Memory B cell (primary cell): ENCODE results near the gene PTPN11.
"Not testable (repeated sequence)": the region's sequence is repeated elsewhere in the genome, so short reads cannot be mapped to it uniquely, and the experiment has no call there.

ENCODE experiments used
- ATAC-seq: fragments of 150-1000 bp; cut with Tn5 transposase; 2 replicates; pipeline ENCODE4 v1.10.0; 2021; ENCODE audit warnings: low read depth, mild to moderate bottlenecking, moderate library complexity
- DNase-seq, 2 donors: peaks; one replicate each; pipeline ENCODE4 v3.0.0; 2022; ENCODE audit warnings: low spot score in 2 of 2
- H3K27ac Mint-ChIP-seq: one replicate; pipeline ENCODE4 v1.8.0; 2022; ENCODE audit warnings: mild to moderate bottlenecking, moderate library complexity, mixed read lengths
- H3K27me3 Mint-ChIP-seq: one replicate; pipeline ENCODE4 v1.8.0; 2022; ENCODE audit warnings: mixed read lengths
- H3K36me3 Mint-ChIP-seq: one replicate; pipeline ENCODE4 v1.8.0; 2022; ENCODE audit warnings: mild to moderate bottlenecking, mixed read lengths
- H3K4me1 Mint-ChIP-seq: one replicate; pipeline ENCODE4 v1.8.0; 2022; ENCODE audit warnings: mixed read lengths
- H3K4me3 Mint-ChIP-seq: one replicate; pipeline ENCODE4 v1.8.0; 2022; ENCODE audit warnings: mild to moderate bottlenecking, moderate library complexity, mixed read lengths
- H3K9me3 Mint-ChIP-seq: one replicate; pipeline ENCODE4 v1.8.0; 2022; ENCODE audit warnings: mixed read lengths

Gene PTPN11

DNA sequence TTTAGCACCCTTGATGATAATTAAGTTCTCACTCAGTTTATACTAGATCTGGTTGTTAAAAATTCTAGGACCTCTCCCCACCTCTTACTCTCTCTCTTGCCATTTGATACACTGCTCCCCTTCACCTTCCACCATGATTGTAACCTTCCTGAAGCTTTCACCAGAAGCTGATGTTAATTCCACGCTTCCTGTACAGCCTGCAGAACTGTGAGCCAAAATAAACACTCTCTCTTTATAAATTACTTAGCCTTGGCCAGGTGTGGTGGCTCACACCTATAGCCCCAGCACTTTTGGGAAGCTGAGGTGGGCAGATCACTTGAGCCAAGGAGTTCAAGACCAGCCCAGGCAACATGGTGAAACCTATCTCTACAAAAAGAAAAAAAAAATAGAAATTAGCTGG lies 25.4 kb upstream of the PTPN11 start:
- H3K4me3 Mint-ChIP-seq, result no peak overlapping the region
- no peak for ATAC-seq
- H3K9me3 Mint-ChIP-seq, result peaks cover 2% of the 10 kb centered on the region
- no peaks in the 10 kb centered on the region for H3K4me1 Mint-ChIP-seq
- no peak for DNase-seq
- no peak overlapping the region for H3K27ac Mint-ChIP-seq
- peaks cover 2% of the 10 kb centered on the region for H3K27me3 Mint-ChIP-seq
- H3K36me3 Mint-ChIP-seq, result no peaks in the 10 kb centered on the region

DNA sequence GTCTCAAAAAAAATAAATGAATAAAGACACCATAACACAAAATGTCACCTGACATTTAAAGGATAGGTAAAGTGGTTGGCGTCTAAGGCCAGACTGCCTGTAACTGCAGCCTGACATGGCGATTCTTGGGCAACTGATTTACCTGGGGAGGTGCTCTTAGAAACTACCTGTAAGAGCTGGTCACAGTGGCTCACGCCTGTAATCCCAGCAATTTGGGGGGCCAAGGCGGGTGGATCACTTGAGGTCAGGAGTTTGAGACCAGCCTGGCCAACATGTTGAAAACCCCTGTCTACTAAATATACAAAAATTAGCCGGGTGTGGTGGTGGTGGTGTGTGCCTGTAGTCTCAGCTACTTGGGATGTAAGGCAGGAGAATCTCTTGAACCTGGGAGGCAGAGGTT lies 17.7 kb upstream of the PTPN11 start:
- ATAC-seq (no peak), DNase-seq (no peak)
- Mint-ChIP-seq H3K27me3 (no peaks in the 10 kb centered on the region), H3K36me3 (peaks cover 10% of the 10 kb centered on the region), H3K9me3 (no peaks in the 10 kb centered on the region), H3K4me3 (no peak overlapping the region), H3K4me1 (peaks cover 2% of the 10 kb centered on the region), H3K27ac (no peak overlapping the region)

DNA sequence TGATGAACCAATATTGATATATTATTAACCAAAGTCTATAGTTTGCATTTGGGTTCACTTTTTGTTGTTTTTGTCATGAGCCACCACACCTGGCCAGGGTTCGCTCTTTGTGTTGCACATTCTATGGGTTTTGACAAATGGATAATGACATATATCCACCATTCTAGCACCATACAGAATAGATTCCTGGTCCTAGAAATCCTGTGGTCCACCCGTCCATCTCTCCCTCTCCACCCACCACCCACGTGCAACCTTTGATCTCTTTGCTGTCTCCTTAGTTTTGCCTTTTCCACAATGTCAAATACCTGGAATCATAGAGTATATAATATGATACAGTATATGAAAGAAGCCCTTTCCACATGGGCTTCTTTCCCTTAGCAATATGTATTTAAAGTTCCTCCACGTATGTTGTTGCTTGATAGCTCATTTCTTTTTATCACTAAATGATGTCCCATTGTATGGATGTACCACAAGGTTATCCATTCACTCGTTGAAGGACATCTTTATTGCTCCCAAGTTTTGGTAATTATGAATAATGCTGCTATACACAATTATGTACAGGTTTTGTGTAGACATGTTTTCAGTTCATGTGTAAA lies 16.7 kb upstream of the PTPN11 start:
- Mint-ChIP-seq H3K36me3 (peaks cover 11% of the 10 kb centered on the region), H3K4me3 (no peak overlapping the region), H3K27me3 (no peaks in the 10 kb centered on the region), H3K9me3 (no peaks in the 10 kb centered on the region), H3K27ac (no peak overlapping the region), H3K4me1 (peaks cover 2% of the 10 kb centered on the region)
- DNase-seq (no peak), ATAC-seq (no peak)

DNA sequence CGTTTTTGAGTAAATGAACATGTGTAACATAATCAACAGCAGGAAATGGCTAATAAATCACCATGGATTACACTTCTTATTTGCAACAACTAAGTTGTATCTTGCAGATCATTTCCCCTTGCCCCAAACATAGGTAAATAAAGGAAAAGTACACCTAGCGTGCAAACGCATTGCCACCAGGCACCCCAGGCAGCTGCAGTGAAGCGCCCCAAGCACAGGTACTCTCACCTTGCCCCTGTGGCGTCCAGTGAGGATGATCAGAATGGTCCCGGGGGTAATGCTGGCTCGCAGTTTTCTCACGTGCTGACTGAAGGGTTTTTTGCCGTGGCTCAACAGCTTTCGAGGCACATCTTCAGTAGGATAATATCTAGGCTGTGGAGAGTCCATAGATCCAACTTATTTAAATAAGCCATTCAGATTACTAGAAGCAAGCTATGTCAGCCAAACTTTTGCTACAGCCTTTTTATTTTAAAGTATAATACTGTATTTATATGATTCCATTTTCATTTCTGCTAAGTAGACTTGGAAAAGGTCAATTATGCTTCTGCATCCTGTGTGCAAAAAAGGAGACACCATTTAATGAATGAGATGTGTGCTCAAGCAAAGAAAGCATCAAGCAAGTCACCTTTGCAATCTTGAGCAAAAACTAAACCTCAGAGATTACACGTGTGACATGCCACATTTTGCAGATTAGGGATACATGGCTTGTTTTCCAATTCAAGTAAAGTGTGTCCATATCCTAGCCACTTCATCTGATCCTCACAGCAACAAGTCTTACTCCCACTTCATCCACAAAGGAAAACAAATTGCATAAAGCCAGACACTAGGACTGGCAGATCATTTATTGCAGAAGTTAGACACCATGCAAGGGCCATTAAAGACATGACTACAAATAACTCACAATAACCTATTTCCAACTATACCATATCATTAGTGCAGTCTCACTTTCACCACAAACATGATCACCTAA lies 11.9 kb upstream of the PTPN11 start:
- Mint-ChIP-seq H3K27me3 (no peaks in the 10 kb centered on the region), H3K36me3 (peaks cover 23% of the 10 kb centered on the region), H3K27ac (peak overlapping the region; percentile 99), H3K4me3 (peak overlapping the region; percentile 49), H3K9me3 (no peaks in the 10 kb centered on the region), H3K4me1 (peaks cover 23% of the 10 kb centered on the region)
- no peak for ATAC-seq
- no peak for DNase-seq

DNA sequence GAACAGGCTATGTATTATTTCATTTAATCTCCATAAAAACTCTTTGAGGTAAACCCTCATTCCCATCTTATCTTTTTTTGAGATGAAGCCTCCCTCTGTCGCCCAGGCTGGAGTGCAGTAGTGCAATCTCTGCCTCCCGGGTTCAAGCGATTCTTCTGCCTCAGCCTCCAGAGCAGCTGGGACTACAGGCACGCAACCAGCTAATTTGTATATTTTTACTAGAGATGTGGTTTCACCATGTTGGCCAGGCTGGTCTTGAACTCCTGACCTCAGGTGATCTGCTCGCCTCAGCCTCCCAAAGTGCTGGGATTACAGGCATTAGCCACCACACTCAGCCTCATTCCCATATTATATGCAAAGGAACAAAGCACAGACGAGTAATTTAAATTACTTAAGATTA lies 11.1 kb upstream of the PTPN11 start:
- Mint-ChIP-seq H3K4me1 (peaks cover 23% of the 10 kb centered on the region), H3K36me3 (peaks cover 23% of the 10 kb centered on the region), H3K27ac (peak overlapping the region; percentile 99), H3K4me3 (peak overlapping the region; percentile 100)
- not testable (repeated sequence) for H3K9me3 Mint-ChIP-seq, ATAC-seq, DNase-seq, H3K27me3 Mint-ChIP-seq

DNA sequence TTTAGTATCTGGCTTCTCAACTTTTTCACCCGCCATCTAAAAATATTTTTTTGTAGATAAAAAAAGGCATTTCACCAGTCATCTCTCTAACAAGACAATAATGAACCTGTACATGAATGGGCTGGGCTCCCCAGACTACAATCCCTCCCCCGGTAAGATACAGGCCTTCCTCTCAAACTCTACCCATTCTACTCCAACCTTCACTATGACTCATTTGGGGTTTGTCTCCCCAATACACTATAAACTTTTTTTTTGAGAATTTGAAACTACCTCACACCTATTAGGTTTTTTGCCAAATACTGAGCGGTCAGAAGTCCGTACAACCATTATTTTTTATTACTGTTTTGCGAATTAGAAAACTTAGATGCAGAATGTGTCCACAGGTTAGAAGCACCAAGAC lies 10.1 kb upstream of the PTPN11 start:
- peak overlapping the region; percentile 99 for H3K27ac Mint-ChIP-seq
- DNase-seq (no peak), ATAC-seq (peak; percentile 27)
- peaks cover 23% of the 10 kb centered on the region for H3K4me1 Mint-ChIP-seq
- peaks cover 23% of the 10 kb centered on the region for H3K36me3 Mint-ChIP-seq
- H3K9me3 Mint-ChIP-seq, result no peaks in the 10 kb centered on the region
- H3K4me3 Mint-ChIP-seq, result peak overlapping the region; percentile 100
- H3K27me3 Mint-ChIP-seq, result no peaks in the 10 kb centered on the region

DNA sequence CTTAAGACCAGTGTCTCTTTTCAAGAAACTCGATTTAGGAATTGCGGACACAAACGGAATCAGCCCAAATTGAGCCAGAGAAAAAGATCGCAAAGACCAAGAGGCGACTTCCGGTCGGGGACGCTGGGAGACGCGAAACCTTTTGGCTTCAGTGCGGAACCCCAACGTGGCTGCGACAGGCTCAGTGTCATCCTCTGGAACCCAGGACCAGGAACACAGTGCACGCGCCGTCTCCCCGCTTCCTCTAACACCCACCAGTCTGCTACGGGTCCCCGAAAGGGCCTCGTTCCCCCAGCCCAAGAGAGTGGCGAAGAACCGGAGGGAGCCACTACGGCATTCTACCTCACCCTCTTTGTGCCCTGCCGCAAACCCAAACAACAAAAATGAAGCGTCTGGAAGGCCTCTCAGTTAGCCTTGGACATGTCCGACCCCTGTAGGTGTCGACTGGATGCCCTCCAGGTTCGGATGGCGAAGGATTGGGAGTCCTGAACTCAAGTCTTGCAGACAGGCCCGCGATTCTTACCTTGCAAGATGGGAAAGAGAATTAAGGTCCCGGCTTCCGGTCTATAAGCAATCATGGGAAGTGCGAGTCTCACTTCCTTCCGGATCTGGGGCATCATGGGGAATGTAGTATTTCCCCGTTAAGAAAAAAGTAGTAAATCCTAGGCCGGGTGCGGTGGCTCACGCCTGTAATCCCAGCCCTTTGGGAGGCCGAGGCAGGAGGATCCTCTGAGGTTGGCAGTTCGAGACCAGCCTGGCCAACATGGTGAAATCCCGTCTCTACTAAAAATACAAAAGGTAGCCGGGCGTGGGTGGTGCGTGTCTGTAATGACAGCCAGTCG lies 9.5 kb upstream of the PTPN11 start, which contains the start of gene RPL6:
Gene RPL6, minus strand, starts transcription at position 542 of the 842 bp plus-strand sequence. CDS start 949 bp downstream, outside the sequence.
- peak; percentile 93 for ATAC-seq
- H3K9me3 Mint-ChIP-seq, result no peaks in the 10 kb centered on the region
- peaks cover 22% of the 10 kb centered on the region for H3K36me3 Mint-ChIP-seq
- H3K27me3 Mint-ChIP-seq, result no peaks in the 10 kb centered on the region
- H3K4me3 Mint-ChIP-seq, result peak within 1 kb of the TSS; percentile 100
- H3K4me1 Mint-ChIP-seq, result peaks cover 23% of the 10 kb centered on the region
- peak within 1 kb of the TSS; percentile 99 for H3K27ac Mint-ChIP-seq
- peak; percentile 69 to 72 for DNase-seq

DNA sequence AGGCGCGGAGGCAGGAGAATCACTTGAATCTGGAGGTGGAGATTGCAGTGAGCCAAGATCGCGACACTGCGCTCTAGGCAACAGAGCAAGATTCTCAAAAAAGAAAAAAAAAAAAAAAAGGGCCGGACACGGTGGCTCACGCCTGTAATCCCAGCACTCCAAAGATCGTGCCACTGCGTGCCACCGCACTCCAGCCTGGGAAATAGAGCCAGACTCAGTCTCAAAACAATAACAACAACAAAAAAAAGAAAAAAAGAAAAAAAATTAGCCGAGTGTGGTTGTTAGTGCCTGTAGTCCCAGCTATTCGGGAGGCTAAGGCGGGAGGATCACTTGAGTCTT lies 8.9 kb upstream of the PTPN11 start:
- no peak for DNase-seq
- ATAC-seq, result no peak
- H3K27ac Mint-ChIP-seq, result peak overlapping the region; percentile 99
- H3K9me3 Mint-ChIP-seq, result no peaks in the 10 kb centered on the region
- peaks cover 17% of the 10 kb centered on the region for H3K36me3 Mint-ChIP-seq
- peaks cover 21% of the 10 kb centered on the region for H3K4me1 Mint-ChIP-seq
- no peaks in the 10 kb centered on the region for H3K27me3 Mint-ChIP-seq
- peak overlapping the region; percentile 24 for H3K4me3 Mint-ChIP-seq

DNA sequence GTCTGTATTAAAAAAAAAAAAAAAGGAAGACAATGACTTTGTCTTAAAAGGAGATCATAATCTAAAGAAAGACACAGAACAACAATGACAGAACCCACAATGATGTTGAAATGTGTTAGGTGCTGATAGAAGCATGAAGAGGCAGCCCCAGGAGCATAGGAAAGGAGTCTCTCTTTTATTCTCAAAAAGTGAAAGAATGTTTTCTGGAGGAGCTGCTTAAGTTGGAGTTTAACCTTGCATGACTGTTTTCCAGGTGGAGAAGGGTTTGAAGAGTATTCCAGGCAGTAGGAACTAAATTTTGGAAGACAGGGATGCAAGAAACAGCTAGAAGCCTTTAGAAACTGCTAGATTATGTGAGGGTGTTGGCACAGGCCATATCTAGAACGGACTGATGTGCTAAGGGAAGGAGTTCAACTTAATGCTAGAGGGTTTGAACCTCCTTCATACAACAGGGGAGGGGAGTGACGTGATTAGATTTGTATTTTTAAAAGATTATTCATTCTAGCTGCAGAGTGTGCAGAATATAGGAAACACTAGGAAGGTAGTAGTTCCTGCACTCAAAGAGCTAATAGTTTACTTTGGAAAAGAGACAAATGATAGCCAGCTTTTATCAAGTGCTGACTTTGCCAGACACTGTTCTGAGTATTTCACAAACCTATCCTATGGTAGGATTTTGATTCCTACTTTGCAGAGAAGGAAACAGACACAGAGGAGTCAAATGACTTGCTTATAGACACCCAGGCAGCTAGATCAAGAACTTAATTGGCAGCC lies 4.7 kb upstream of the PTPN11 start:
- Mint-ChIP-seq H3K27ac (no peak overlapping the region), H3K4me1 (peaks cover 7% of the 10 kb centered on the region), H3K27me3 (no peaks in the 10 kb centered on the region), H3K9me3 (no peaks in the 10 kb centered on the region), H3K36me3 (peaks cover 2% of the 10 kb centered on the region), H3K4me3 (no peak overlapping the region)
- DNase-seq (no peak), ATAC-seq (no peak)

DNA sequence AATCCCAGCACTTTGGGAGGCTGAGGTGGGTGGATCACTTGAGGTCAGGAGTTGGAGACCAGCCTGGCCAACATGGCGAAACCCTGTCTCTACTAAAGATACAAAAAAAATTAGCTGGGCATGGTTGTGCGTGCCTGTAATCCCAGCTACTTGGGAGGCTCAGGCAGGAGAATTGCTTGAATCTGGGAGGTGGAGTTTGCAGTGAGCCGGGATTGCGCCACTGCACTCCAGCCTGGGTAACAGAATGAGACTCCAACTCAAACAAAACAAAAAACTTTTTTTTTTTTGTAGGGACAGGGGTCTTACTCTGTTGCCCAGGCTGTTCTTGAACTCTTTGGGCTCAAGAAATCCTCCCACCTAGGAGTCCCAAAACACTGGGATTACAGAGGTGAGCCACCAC lies 3.3 kb upstream of the PTPN11 start:
- H3K27me3 Mint-ChIP-seq, H3K4me1 Mint-ChIP-seq, H3K9me3 Mint-ChIP-seq: not testable (repeated sequence)

DNA sequence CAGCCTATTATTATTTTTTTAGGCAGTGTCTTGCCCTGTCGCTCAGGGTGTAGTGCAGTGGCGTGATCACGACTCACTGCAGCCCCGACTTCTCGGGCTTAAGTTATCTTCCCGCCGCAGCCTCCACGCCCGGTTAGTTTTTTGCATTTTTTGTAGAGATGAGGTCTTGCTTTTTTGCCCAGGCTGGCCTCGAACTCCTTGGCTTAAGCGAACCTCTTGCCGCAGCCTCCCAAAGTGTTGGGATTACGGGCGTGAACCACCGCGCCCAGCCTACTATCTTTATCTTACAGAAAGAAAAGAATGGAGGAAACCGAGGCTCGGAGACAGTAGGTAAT lies 507 bp upstream of the PTPN11 start:
- DNase-seq (no peak), ATAC-seq (no peak)
- peak overlapping the region; percentile 98 for H3K27ac Mint-ChIP-seq
- H3K27me3 Mint-ChIP-seq, result no peaks in the 10 kb centered on the region
- no peaks in the 10 kb centered on the region for H3K36me3 Mint-ChIP-seq
- no peaks in the 10 kb centered on the region for H3K9me3 Mint-ChIP-seq
- peak overlapping the region; percentile 99 for H3K4me3 Mint-ChIP-seq
- peaks cover 22% of the 10 kb centered on the region for H3K4me1 Mint-ChIP-seq

More for the DNA sequence above, 3.3 kb upstream of the PTPN11 start:
- H3K27ac Mint-ChIP-seq, DNase-seq, H3K36me3 Mint-ChIP-seq, ATAC-seq, H3K4me3 Mint-ChIP-seq: not testable (repeated sequence)

DNA sequence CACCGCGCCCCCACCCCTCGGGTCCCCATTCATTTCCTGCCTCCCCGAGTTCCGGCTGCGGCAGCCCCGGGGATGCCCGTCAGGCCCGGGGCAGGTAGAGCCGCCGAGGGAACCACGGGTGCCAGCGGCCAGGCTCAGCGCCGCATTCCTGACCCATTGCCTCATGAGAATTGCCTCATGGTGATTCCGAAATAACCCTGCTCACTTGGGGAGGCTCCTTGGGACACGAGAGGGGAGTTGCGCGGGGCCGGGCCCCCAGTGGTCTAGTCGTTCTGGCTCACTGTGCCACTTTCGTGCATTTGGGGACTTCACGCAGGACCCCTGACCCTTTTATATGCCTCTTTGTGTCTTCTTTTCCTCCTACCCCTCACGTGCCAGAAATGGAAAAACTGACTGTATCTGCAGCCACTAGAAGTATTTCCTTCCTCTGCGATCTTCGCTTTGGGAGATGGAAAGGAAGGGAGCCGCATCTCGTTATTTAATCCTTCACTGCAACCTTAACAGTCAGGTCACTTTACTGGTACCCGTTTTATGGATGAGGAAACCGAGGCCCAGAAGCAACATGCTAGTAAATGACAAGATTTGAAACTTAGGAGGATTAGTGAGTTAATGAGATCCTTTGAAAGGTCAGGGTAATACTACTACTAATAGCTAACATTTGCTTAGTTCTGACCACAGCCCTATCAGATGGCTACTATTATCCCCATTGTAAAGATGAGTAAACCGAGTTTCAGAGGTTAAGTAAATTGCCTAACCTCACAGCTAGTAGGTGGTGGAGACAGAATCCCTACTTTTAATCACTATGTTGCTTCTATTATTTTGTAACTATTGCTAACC lies 768 bp downstream of the PTPN11 start:
- Mint-ChIP-seq H3K4me1 (peaks cover 29% of the 10 kb centered on the region), H3K27me3 (no peaks in the 10 kb centered on the region), H3K9me3 (no peaks in the 10 kb centered on the region), H3K36me3 (no peaks in the 10 kb centered on the region), H3K27ac (peak overlapping the region; percentile 98), H3K4me3 (peak overlapping the region; percentile 89)
- DNase-seq, result no peak
- ATAC-seq, result peak; percentile 46

DNA sequence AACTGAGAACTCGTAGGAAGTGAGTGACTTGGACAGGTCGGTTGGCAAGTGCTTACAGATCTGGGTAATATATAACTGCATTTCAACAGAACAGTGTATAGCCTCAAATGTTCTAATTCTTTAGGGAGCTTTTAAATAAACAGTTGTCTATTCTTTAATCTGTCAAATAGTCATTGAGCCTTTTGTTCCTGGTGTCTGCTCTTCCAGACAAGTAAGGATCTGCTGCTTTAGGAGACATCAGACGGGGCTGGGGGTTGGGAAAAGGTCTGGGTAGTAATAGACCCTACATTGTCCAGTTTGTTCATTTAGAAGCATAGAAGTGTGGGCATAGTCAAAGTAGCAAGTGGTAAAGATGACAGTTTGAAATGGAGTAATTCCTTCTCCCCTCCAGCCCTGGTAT lies 2.0 kb downstream of the PTPN11 start:
- H3K27ac Mint-ChIP-seq, result no peak overlapping the region
- DNase-seq (no peak), ATAC-seq (no peak)
- no peaks in the 10 kb centered on the region for H3K9me3 Mint-ChIP-seq
- H3K36me3 Mint-ChIP-seq, result no peaks in the 10 kb centered on the region
- H3K27me3 Mint-ChIP-seq, result no peaks in the 10 kb centered on the region
- peaks cover 32% of the 10 kb centered on the region for H3K4me1 Mint-ChIP-seq
- H3K4me3 Mint-ChIP-seq, result peak overlapping the region; percentile 41
